Caco-2 (cell line): ENCODE data around the gene TTLL11. TPM values are rescaled to one million over a fixed set of nuclear protein-coding genes. Genes with fewer than 3 reads are reported as not detected.

Source experiments
- BruUV-seq: library from RNA; stranded (reverse); fragments of 400-500 nt; replicated peaks from 2 replicates; lab custom pipeline; 2021; lab: Mats Ljungman, UMichigan
- CTCF ChIA-PET: fragments of 300-600 bp; sonication (Branson Sonifier 250); formaldehyde crosslinking; loops from one replicate; lab custom pipeline; 2022; ENCODE audit warnings: antibody characterized with exemption; lab: Charles Lee
- POLR2A ChIA-PET: fragments of 300-600 bp; sonication (Branson Sonifier 250); formaldehyde crosslinking; loops from one replicate; lab custom pipeline; 2022; ENCODE audit warnings: antibody characterized with exemption; lab: Charles Lee
- DNase-seq, 2 experiments: peaks; one replicate each; pipeline versions ENCODE4 v3.0.0 to v3.0.0-alpha.2; 2020 to 2022
- H3K27me3 ChIP-seq: replicated peaks from 2 replicates; pipeline ENCODE4 v1.6.0; 2011; ENCODE audit warnings: low read length; ENCODE audit not compliant: control insufficient read depth, insufficient read depth
- H3K36me3 ChIP-seq: 2 replicates; pipeline ENCODE4 v1.5.1; 2011; ENCODE audit warnings: low read length; ENCODE audit not compliant: control insufficient read depth, insufficient read depth
- H3K4me1 ChIP-seq: fragments of 250-450 bp; sonication (Bioruptor Pico); 2 replicates; pipeline ENCODE4 v1.5.1; 2020; ENCODE audit warnings: mild to moderate bottlenecking
- H3K4me3 ChIP-seq: 2 replicates; pipeline ENCODE4 v1.5.1; 2011; ENCODE audit warnings: low read depth, mild to moderate bottlenecking, control low read depth, low read length
- H3K9me3 ChIP-seq: fragments of 250-450 bp; sonication (Bioruptor Pico); 2 replicates; pipeline ENCODE4 v1.5.1; 2020; ENCODE audit warnings: mild to moderate bottlenecking, moderate library complexity
- H3K27ac Mint-ChIP-seq: one replicate; pipeline ENCODE4 v1.8.0; 2022; ENCODE audit warnings: mixed read lengths; ENCODE audit not compliant: unreplicated experiment
- H3K27me3 Mint-ChIP-seq: one replicate; pipeline ENCODE4 v1.8.0; 2022; ENCODE audit warnings: mixed read lengths; ENCODE audit not compliant: insufficient read depth, unreplicated experiment
- H3K36me3 Mint-ChIP-seq: one replicate; pipeline ENCODE4 v1.8.0; 2022; ENCODE audit warnings: mild to moderate bottlenecking, mixed read lengths; ENCODE audit not compliant: insufficient read depth, unreplicated experiment
- H3K4me1 Mint-ChIP-seq: one replicate; pipeline ENCODE4 v1.8.0; 2022; ENCODE audit warnings: low read depth, mixed read lengths; ENCODE audit not compliant: unreplicated experiment
- H3K4me3 Mint-ChIP-seq: one replicate; pipeline ENCODE4 v1.8.0; 2022; ENCODE audit warnings: mild to moderate bottlenecking, moderate library complexity, mixed read lengths; ENCODE audit not compliant: unreplicated experiment
- H3K9me3 Mint-ChIP-seq: one replicate; pipeline ENCODE4 v1.8.0; 2022; ENCODE audit warnings: mixed read lengths; ENCODE audit not compliant: unreplicated experiment
- CTCF ChIP-seq, 2 experiments: fragments of 200-600 bp in 1 of 2; IDR thresholded peaks; 1 replicate in 1 of 2; 2 replicates in 1 of 2; pipeline versions ENCODE4 v1.5.1 to v1.8.0; 2011 to 2022; ENCODE audit warnings: antibody characterized with exemption in 1 of 2, control low read depth in 1 of 2, inconsistent platforms in 1 of 2, low read depth in 1 of 2, low read length in 1 of 2, mild to moderate bottlenecking in 1 of 2, moderate library complexity in 1 of 2; ENCODE audit not compliant: insufficient read depth in 1 of 2, severe bottlenecking in 1 of 2, unreplicated experiment in 1 of 2
- intact Hi-C: fragments of 100-400 bp; cut with micrococcal nuclease; formaldehyde crosslinking; loops from one replicate; pipeline ENCODE4 v1.10.0; 2022; ENCODE audit not compliant: unreplicated experiment
- total RNA-seq: library from RNA; stranded (reverse); gene quantifications from 2 replicates; pipeline ENCODE4 v1.2.3, GENCODE V29; 2022

Gene TTLL11
- total RNA-seq, 1 experiment from 2014 or later, result 4.4 TPM

- no peak overlapping the region for H3K4me3 ChIP-seq
- no peaks in the 10 kb centered on the region for H3K36me3 Mint-ChIP-seq
- no peaks in the 10 kb centered on the region for H3K4me1 ChIP-seq
- H3K27me3 ChIP-seq, result no peaks in the 10 kb centered on the region
- H3K27ac Mint-ChIP-seq, result no peak overlapping the region
- no peaks in the 10 kb centered on the region for H3K9me3 Mint-ChIP-seq
- intact Hi-C loops, result no loop called here
- no peak overlapping the region for H3K4me3 Mint-ChIP-seq
- no peak for DNase-seq
- no peaks in the 10 kb centered on the region for H3K4me1 Mint-ChIP-seq
- BruUV-seq, result no TSS peak
- CTCF ChIA-PET, result interaction anchor here (0.6 kb wide), 1 partner anchor 13 kb away, joined by 3 read pairs; no protein-coding TSS in a partner anchor
- no peaks in the 10 kb centered on the region for H3K36me3 ChIP-seq
- H3K9me3 ChIP-seq, result no peaks in the 10 kb centered on the region
- H3K27me3 Mint-ChIP-seq, result no peaks in the 10 kb centered on the region
- POLR2A ChIA-PET, result no interaction called here
- TF ChIP-seq CTCF (IDR thresholded peaks at IDR 0.05; ENCODE audit: insufficient read depth in 1 of 2, low read depth in 1 of 2, low read length in 1 of 2, severe bottlenecking in 1 of 2, unreplicated experiment in 1 of 2), result no peak
Measured at GRCh38 chr9:122033775-122034373, 59.2 kb downstream of the TTLL11 start.

DNA sequence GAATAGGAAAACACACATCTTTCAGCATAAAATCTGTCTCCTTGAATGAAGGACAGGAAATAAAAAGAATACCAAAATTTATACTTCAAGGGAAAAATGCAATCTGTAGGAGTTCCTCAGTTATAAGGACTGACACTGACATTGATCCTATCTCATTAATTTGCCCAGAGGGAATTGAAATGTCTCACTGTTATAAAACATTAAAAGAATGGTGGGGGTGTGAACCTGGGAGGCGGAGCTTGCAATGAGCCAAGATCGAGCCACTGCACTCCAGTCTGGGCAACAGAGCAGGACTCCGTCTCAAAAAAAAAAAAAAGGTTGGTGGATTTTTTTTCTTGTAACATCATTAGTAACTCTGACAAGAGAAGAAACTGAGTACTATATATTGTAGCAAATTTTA, 60.8 kb downstream of the TTLL11 start:
- no peaks in the 10 kb centered on the region for H3K36me3 ChIP-seq
- TF ChIP-seq CTCF (IDR thresholded peaks at IDR 0.05; ENCODE audit: insufficient read depth in 1 of 2, low read depth in 1 of 2, low read length in 1 of 2, severe bottlenecking in 1 of 2, unreplicated experiment in 1 of 2), result no peak
- no peaks in the 10 kb centered on the region for H3K27me3 Mint-ChIP-seq
- CTCF ChIA-PET, result no interaction called here
- no peak overlapping the region for H3K4me3 ChIP-seq
- no peaks in the 10 kb centered on the region for H3K4me1 ChIP-seq
- H3K4me1 Mint-ChIP-seq, result no peaks in the 10 kb centered on the region
- POLR2A ChIA-PET, result interaction anchor here (0.6 kb wide), 1 partner anchor 241 kb away, joined by 4 read pairs; no protein-coding TSS in a partner anchor
- H3K9me3 Mint-ChIP-seq, result no peaks in the 10 kb centered on the region
- no peaks in the 10 kb centered on the region for H3K9me3 ChIP-seq
- H3K36me3 Mint-ChIP-seq, result no peaks in the 10 kb centered on the region
- intact Hi-C loops, result no loop called here
- DNase-seq, result no peak
- no peak overlapping the region for H3K27ac Mint-ChIP-seq
- no TSS peak for BruUV-seq
- no peak overlapping the region for H3K4me3 Mint-ChIP-seq
- no peaks in the 10 kb centered on the region for H3K27me3 ChIP-seq

- DNase-seq, result no peak
- POLR2A ChIA-PET, result no interaction called here
- H3K27me3 Mint-ChIP-seq, result no peaks in the 10 kb centered on the region
- CTCF ChIA-PET, result no interaction called here
- H3K27me3 ChIP-seq, result no peaks in the 10 kb centered on the region
- H3K4me3 Mint-ChIP-seq, result no peak overlapping the region
- H3K4me1 Mint-ChIP-seq, result no peaks in the 10 kb centered on the region
- no peaks in the 10 kb centered on the region for H3K36me3 ChIP-seq
- H3K36me3 Mint-ChIP-seq, result no peaks in the 10 kb centered on the region
- BruUV-seq, result no TSS peak
- TF ChIP-seq CTCF (IDR thresholded peaks at IDR 0.05; ENCODE audit: insufficient read depth in 1 of 2, low read depth in 1 of 2, low read length in 1 of 2, severe bottlenecking in 1 of 2, unreplicated experiment in 1 of 2), result no peak
- no peaks in the 10 kb centered on the region for H3K4me1 ChIP-seq
- no peaks in the 10 kb centered on the region for H3K9me3 ChIP-seq
- H3K27ac Mint-ChIP-seq, result no peak overlapping the region
- intact Hi-C loops, result no loop called here
- no peaks in the 10 kb centered on the region for H3K9me3 Mint-ChIP-seq
- no peak overlapping the region for H3K4me3 ChIP-seq
Measured at GRCh38 chr9:122031776-122032175, 61.3 kb downstream of the TTLL11 start.
